ENCODE results near the gene SYP. TPM values are rescaled to one million over a fixed set of nuclear protein-coding genes. Genes with fewer than 3 reads are reported as not detected.

SYP gene
- total and polyA plus RNA-seq, 10 of the 15 experiments (the other 5 are each of a cell fraction or from before 2014, with no cell fraction given) = 0.34 to 1.7 (median 0.74) TPM

DNA sequence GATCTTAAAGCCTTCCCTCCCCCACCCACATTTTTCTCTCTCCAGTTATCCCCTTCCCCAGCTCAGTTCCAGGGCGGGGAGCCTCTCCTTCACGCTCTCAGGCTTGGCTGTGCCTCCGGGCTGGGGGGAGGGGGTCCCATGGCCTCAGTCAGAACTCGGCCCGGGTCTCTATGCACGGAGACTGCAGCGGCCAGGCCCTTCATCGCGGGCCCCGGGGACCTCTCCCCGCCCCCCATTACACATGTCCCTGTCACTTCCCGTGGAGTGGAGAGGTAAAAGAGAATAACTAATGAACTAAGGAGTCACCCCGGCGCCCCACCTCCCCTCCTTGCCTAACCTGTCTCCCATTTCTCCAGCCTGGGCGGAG is 13.0 kb downstream of the SYP start:
- ChIA-PET SMC1A (ENCODE audit: uncharacterized antibody, unreplicated experiment) (no interaction called here), CTCF (interaction anchor here (0.6 to 1.5 kb wide), 4 partner anchors 14 to 520 kb away, joined by 3 read pairs; no protein-coding TSS in a partner anchor)

More for the DNA sequence above, 13.0 kb downstream of the SYP start:
- H3K9ac ChIP-seq (ENCODE audit: control insufficient read depth, insufficient read depth, low read length) = no peak overlapping the region
- 86% methylated on average over 12 of the region's 15 CpGs for WGBS (ENCODE audit: insufficient coverage, insufficient replicate concordance, low lambda C conversion rate, missing lambda C conversion rate)
- peaks cover 5% of the 10 kb centered on the region for H3K79me2 ChIP-seq (ENCODE audit: control insufficient read depth, insufficient read depth, low read length)
- in situ Hi-C loops (cut with MboI) = loop anchor here (10.0 kb wide), 1 partner anchor 382 kb away; the partner anchor contains the start of gene HDAC6
- BruUV-seq (replicated peaks) = no TSS peak
- intact Hi-C loops (cut with micrococcal nuclease; ENCODE audit: unreplicated experiment) = no loop called here
- DNase-seq (ENCODE audit: low read depth, low spot score) (no peak), ATAC-seq (no peak), FAIRE-seq (no peak)
- peaks cover 3% of the 10 kb centered on the region; the same call in 1 of the 2 replicates for H3K4me1 ChIP-seq (ENCODE audit: control insufficient read depth, insufficient read depth, low read length)
- H3K4me3 ChIP-seq = no peak overlapping the region
- TF ChIP-seq CHD1 (IDR thresholded peaks at IDR 0.05; ENCODE audit: low read depth, low read length) = no peak
- no peak for TF ChIP-seq CBX3 (IDR thresholded peaks at IDR 0.05; ENCODE audit: borderline replicate concordance, low read depth)
- TF ChIP-seq RAD51 (IDR thresholded peaks at IDR 0.05) = no peak
- no peak for TF ChIP-seq RELA (IDR thresholded peaks at IDR 0.05; ENCODE audit: borderline replicate concordance, partially characterized antibody)
- TF ChIP-seq, protein P1, sequence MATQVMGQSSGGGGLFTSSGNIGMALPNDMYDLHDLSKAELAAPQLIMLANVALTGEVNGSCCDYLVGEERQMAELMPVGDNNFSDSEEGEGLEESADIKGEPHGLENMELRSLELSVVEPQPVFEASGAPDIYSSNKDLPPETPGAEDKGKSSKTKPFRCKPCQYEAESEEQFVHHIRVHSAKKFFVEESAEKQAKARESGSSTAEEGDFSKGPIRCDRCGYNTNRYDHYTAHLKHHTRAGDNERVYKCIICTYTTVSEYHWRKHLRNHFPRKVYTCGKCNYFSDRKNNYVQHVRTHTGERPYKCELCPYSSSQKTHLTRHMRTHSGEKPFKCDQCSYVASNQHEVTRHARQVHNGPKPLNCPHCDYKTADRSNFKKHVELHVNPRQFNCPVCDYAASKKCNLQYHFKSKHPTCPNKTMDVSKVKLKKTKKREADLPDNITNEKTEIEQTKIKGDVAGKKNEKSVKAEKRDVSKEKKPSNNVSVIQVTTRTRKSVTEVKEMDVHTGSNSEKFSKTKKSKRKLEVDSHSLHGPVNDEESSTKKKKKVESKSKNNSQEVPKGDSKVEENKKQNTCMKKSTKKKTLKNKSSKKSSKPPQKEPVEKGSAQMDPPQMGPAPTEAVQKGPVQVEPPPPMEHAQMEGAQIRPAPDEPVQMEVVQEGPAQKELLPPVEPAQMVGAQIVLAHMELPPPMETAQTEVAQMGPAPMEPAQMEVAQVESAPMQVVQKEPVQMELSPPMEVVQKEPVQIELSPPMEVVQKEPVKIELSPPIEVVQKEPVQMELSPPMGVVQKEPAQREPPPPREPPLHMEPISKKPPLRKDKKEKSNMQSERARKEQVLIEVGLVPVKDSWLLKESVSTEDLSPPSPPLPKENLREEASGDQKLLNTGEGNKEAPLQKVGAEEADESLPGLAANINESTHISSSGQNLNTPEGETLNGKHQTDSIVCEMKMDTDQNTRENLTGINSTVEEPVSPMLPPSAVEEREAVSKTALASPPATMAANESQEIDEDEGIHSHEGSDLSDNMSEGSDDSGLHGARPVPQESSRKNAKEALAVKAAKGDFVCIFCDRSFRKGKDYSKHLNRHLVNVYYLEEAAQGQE (IDR thresholded peaks at IDR 0.05; ENCODE audit: low read depth, low read length) = no peak
- no peak for TF ChIP-seq TCF12 (IDR thresholded peaks at IDR 0.05; ENCODE audit: low read depth, low read length)
- TF ChIP-seq, protein P2, sequence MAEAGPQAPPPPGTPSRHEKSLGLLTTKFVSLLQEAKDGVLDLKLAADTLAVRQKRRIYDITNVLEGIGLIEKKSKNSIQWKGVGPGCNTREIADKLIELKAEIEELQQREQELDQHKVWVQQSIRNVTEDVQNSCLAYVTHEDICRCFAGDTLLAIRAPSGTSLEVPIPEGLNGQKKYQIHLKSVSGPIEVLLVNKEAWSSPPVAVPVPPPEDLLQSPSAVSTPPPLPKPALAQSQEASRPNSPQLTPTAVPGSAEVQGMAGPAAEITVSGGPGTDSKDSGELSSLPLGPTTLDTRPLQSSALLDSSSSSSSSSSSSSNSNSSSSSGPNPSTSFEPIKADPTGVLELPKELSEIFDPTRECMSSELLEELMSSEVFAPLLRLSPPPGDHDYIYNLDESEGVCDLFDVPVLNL (IDR thresholded peaks at IDR 0.05; ENCODE audit: low read depth, low read length) = no peak
- no peak for TF ChIP-seq NR2C1 (IDR thresholded peaks at IDR 0.05)
- TF ChIP-seq TBL1XR1 (IDR thresholded peaks at IDR 0.05; ENCODE audit: low read depth, low read length) = no peak
- no peak for TF ChIP-seq ZNF622 (IDR thresholded peaks at IDR 0.05)
- TF ChIP-seq SREBF1 (IDR thresholded peaks at IDR 0.05; ENCODE audit: low read length) = no peak
- TF ChIP-seq, protein P3, sequence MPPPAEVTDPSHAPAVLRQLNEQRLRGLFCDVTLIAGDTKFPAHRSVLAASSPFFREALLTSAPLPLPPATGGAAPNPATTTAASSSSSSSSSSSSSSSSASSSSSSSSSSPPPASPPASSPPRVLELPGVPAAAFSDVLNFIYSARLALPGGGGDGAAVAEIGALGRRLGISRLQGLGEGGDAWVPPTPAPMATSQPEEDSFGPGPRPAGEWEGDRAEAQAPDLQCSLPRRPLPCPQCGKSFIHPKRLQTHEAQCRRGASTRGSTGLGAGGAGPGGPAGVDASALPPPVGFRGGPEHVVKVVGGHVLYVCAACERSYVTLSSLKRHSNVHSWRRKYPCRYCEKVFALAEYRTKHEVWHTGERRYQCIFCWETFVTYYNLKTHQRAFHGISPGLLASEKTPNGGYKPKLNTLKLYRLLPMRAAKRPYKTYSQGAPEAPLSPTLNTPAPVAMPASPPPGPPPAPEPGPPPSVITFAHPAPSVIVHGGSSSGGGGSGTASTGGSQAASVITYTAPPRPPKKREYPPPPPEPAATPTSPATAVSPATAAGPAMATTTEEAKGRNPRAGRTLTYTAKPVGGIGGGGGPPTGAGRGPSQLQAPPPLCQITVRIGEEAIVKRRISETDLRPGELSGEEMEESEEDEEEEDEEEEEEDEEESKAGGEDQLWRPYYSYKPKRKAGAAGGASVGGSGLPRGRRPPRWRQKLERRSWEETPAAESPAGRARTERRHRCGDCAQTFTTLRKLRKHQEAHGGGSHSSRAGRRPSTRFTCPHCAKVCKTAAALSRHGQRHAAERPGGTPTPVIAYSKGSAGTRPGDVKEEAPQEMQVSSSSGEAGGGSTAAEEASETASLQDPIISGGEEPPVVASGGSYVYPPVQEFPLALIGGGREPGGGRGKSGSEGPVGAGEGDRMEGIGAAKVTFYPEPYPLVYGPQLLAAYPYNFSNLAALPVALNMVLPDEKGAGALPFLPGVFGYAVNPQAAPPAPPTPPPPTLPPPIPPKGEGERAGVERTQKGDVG (CRISPR knock-in tag; IDR thresholded peaks at IDR 0.05) = no peak
- TF ChIP-seq, protein P4, sequence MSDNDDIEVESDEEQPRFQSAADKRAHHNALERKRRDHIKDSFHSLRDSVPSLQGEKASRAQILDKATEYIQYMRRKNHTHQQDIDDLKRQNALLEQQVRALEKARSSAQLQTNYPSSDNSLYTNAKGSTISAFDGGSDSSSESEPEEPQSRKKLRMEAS (IDR thresholded peaks at IDR 0.05; ENCODE audit: low read depth, low read length) = no peak
- no peak for TF ChIP-seq ZZZ3 (IDR thresholded peaks at IDR 0.05; ENCODE audit: control insufficient read depth, insufficient read length, low read depth)
- no peaks in the 10 kb centered on the region; the same call in 2 of the 3 replicates for H3K9me3 ChIP-seq (replicated peaks; ENCODE audit: control insufficient read depth, insufficient read depth, low read length)
- H3K36me3 ChIP-seq (ENCODE audit: control insufficient read depth in 2 of 2, insufficient read depth in 2 of 2, low read length in 1 of 2) = peaks cover 0 to 3% of the 10 kb centered on the region in 2 experiments; a peak in 2 of 4 replicates
- no peaks in the 10 kb centered on the region for H3K27me3 ChIP-seq (replicated peaks in 1 of 2; ENCODE audit: control insufficient read depth in 2 of 2, insufficient read depth in 2 of 2, low read length in 1 of 2)
- ChIA-PET RAD21 (ENCODE audit: unreplicated experiment) (no interaction called here), POLR2A (interaction anchor here (0.8 to 1.0 kb wide), 2 partner anchors 15 to 17 kb away, joined by 3 read pairs; partner anchors contain the start of gene PLP2)
- H2AFZ ChIP-seq (ENCODE audit: control insufficient read depth, low read depth, low read length) = no peak overlapping the region
- no peaks in the 10 kb centered on the region for H4K20me1 ChIP-seq (ENCODE audit: control insufficient read depth, insufficient read depth)
- H3K4me2 ChIP-seq (ENCODE audit: control insufficient read depth, insufficient read depth) = no peak overlapping the region
- H3K27ac ChIP-seq (ENCODE audit: control insufficient read depth, insufficient read depth) = no peak overlapping the region

Measured in GM12878 (cell line).